ENCODE results near the gene HRC.

DNA sequence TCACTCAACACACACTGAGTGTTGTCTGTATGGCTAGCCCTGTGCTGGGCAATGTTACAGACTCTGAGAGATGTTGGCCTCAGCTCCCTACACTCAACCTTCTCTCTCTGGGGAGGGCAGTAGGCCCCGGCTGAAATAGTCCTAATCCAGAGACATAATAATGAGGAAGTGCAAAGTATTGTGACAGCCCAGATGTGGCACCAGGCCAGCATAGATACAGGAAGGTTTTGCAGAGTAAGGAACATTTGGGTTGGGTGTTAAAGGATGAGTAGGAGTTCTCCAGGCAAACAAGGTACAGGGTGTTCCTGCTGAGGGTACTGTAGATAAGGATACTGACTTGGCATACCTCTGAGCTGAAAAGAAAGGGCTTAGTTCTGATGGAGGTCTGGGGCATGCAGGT, 38.7 kb downstream of the HRC start:
- TF ChIP-seq CTCF (IDR thresholded peaks at IDR 0.05; ENCODE audit: low read length) (no peak), EZH2phosphoT487 (IDR thresholded peaks at IDR 0.05; ENCODE audit: low read length) (no peak), EZH2 (optimal IDR thresholded peaks at IDR 0.05; ENCODE audit: low read depth, low read length) (no peak)

All from MM.1S (cell line).